Fibroblast of lung (primary cell): ENCODE results near the gene TMEM154. TPM values are rescaled to one million over a fixed set of nuclear protein-coding genes. Genes with fewer than 3 reads are reported as not detected.

Experiments
- DNase-seq, 2 donors: peaks; one replicate each; pipeline versions ENCODE4 v3.0.0 to v3.0.0-alpha.2; 2010; ENCODE audit warnings: low read depth in 2 of 2
- H2AFZ ChIP-seq: 2 replicates; pipeline ENCODE4 v1.5.1; 2012; ENCODE audit warnings: low read length, control low read depth, inconsistent platforms
- H3K27ac ChIP-seq: 2 replicates; pipeline ENCODE4 v1.5.1; 2011; ENCODE audit warnings: low read length, control low read depth; ENCODE audit not compliant: insufficient read depth
- H3K27me3 ChIP-seq: 2 replicates; pipeline ENCODE4 v1.5.1; 2011; ENCODE audit warnings: mild to moderate bottlenecking, low read length; ENCODE audit not compliant: control insufficient read depth, insufficient read depth
- H3K36me3 ChIP-seq: 2 replicates; pipeline ENCODE4 v1.5.1; 2011; ENCODE audit warnings: low read length; ENCODE audit not compliant: control insufficient read depth, insufficient read depth
- H3K4me1 ChIP-seq: 2 replicates; pipeline ENCODE4 v1.5.1; 2011; ENCODE audit warnings: low read length; ENCODE audit not compliant: control insufficient read depth, insufficient read depth; ENCODE audit errors: extremely low read depth
- H3K4me2 ChIP-seq: 2 replicates; pipeline ENCODE4 v1.5.1; 2011; ENCODE audit warnings: low read length, control low read depth; ENCODE audit not compliant: insufficient read depth; ENCODE audit errors: extremely low read depth
- H3K4me3 ChIP-seq, 4 experiments: fragments of 200-600 bp in 1 of 4; sonication (generic) in 1 of 4; replicated peaks in 1 of 4; 2 replicates each; pipeline ENCODE4 v1.5.1; 2011 to 2016; ENCODE audit warnings: low read length in 4 of 4, low read depth in 3 of 4, mild to moderate bottlenecking in 3 of 4, control low read depth in 2 of 4, inconsistent platforms in 1 of 4, mixed read lengths in 1 of 4; ENCODE audit not compliant: insufficient read depth in 1 of 4; ENCODE audit errors: control extremely low read depth in 1 of 4
- H3K79me2 ChIP-seq: 2 replicates; pipeline ENCODE4 v1.5.1; 2012; ENCODE audit warnings: mild to moderate bottlenecking, low read length, inconsistent platforms; ENCODE audit not compliant: control insufficient read depth, insufficient read depth
- H3K9ac ChIP-seq: 2 replicates; pipeline ENCODE4 v1.5.1; 2011; ENCODE audit warnings: mild to moderate bottlenecking, low read length, control low read depth; ENCODE audit not compliant: insufficient read depth
- H3K9me3 ChIP-seq: 2 replicates; pipeline ENCODE4 v1.5.1; 2012; ENCODE audit warnings: low read depth, low read length; ENCODE audit not compliant: control insufficient read depth, insufficient read depth
- H4K20me1 ChIP-seq: 2 replicates; pipeline ENCODE4 v1.5.1; 2011; ENCODE audit warnings: low read length; ENCODE audit not compliant: control insufficient read depth, insufficient read depth; ENCODE audit errors: extremely low read depth
- EZH2 ChIP-seq: IDR thresholded peaks from 2 replicates; pipeline ENCODE4 v1.5.1; 2012; ENCODE audit warnings: low read length, control low read depth, mild to moderate bottlenecking; ENCODE audit errors: missing control alignments
- polyA plus RNA-seq, 2 donors: library from polyadenylated mRNA; depleted of rRNA in 1 of 2; stranded (reverse) in 1 of 2; unstranded in 1 of 2; fragments of >200 nt; gene quantifications; 2 replicates each; pipeline ENCODE4 v1.2.1, GENCODE V29; 2011 to 2012; ENCODE audit warnings: missing spikeins in 1 of 2
- total RNA-seq: library from RNA; depleted of rRNA; stranded (reverse); fragments of >200 nt; gene quantifications from 2 replicates; pipeline ENCODE4 v1.2.1, GENCODE V29; 2014
- TF ChIP-seq, protein P1 (sequence below), 2 donors: IDR thresholded peaks in 1 of 2; conservative IDR thresholded peaks in 1 of 2; 1 replicate in 1 of 2; 2 replicates in 1 of 2; pipeline ENCODE4 v1.5.1; 2011 to 2012; ENCODE audit warnings: low read length in 2 of 2, control low read depth in 1 of 2, inconsistent platforms in 1 of 2, low read depth in 1 of 2, mild to moderate bottlenecking in 1 of 2

TMEM154 gene
- total and polyA plus RNA-seq, 2 donors (not counting 1 experiment from before 2014, with no cell fraction given), result 0.50 to 3.7 TPM

DNA sequence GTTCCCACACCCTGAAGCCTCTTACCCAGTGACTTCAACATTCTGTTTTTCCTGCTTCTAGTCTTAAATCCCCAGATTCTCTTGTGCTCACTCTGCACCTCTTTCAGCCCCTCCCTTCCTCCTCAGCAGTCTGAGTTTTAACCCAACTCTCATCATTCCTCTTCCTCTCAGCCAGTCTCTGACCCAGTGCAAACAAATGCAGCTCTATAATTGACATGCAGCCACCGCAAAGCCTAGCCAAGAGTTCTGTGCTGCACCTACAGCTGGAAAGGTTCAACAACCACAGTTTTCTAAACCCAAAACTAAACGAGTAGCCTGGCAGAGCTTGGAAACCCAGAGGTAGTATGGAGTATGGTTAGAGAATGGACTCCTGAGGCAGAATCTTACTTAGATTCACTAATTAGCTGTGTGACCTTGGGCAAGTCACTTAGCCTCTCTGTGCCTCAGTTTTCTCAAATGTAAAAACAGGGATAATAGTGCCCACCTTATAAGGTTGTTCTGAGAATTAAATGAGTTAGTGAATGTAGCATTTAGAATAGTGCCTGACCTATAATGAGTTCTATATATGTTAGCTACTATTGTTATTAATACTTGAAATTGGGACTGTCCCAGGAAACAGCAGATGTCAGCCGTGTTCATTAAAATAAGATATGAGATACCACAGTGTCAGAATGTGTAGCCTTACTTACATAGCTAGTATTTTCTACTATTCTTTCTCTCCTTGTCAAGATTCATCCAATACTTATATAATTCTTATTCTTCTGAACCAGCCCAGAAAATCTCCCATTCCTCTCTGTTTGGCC lies 3.5 kb downstream of the TMEM154 start:
- no peak overlapping the region for H2AFZ ChIP-seq

DNA sequence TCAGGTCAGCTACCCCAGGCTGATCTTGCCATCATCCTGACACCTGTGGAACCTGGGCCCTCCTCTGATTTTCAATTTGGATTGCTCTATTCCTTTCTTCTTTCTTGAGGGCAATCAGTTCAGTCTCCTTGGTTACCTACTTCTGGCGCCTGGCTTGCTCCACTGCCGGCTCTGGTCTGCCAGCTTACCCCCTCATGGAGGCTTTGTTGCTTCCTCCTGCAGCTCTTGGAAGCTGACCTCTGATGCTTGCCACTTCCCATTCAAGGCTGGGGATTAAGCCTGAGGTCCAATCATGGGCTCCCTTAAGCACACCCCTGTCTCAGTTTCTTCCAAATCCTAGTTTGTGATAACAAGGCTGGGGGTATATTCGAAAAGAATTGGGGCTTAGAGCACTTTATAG lies 5.4 kb downstream of the TMEM154 start:
- Histone ChIP-seq H3K36me3 (no peaks in the 10 kb centered on the region), H3K27me3 (no peaks in the 10 kb centered on the region), H4K20me1 (no peaks in the 10 kb centered on the region), H2AFZ (no peak overlapping the region), H3K4me3 (no peak overlapping the region), H3K4me1 (no peaks in the 10 kb centered on the region), H3K79me2 (no peaks in the 10 kb centered on the region), H3K4me2 (no peak overlapping the region), H3K9ac (no peak overlapping the region), H3K27ac (no peak overlapping the region), H3K9me3 (no peaks in the 10 kb centered on the region)
- TF ChIP-seq EZH2, result no peak
- TF ChIP-seq, protein P1, sequence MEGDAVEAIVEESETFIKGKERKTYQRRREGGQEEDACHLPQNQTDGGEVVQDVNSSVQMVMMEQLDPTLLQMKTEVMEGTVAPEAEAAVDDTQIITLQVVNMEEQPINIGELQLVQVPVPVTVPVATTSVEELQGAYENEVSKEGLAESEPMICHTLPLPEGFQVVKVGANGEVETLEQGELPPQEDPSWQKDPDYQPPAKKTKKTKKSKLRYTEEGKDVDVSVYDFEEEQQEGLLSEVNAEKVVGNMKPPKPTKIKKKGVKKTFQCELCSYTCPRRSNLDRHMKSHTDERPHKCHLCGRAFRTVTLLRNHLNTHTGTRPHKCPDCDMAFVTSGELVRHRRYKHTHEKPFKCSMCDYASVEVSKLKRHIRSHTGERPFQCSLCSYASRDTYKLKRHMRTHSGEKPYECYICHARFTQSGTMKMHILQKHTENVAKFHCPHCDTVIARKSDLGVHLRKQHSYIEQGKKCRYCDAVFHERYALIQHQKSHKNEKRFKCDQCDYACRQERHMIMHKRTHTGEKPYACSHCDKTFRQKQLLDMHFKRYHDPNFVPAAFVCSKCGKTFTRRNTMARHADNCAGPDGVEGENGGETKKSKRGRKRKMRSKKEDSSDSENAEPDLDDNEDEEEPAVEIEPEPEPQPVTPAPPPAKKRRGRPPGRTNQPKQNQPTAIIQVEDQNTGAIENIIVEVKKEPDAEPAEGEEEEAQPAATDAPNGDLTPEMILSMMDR (conservative IDR thresholded peaks at IDR 0.05 in 1 of 2, IDR thresholded peaks at IDR 0.05 in 1 of 2; ENCODE audit: low read depth in 1 of 2, low read length in 2 of 2), result no peak
- no peak for DNase-seq

More for the DNA sequence above, 3.5 kb downstream of the TMEM154 start:
- Histone ChIP-seq H3K4me3 (no peak overlapping the region), H3K27me3 (no peaks in the 10 kb centered on the region), H4K20me1 (no peaks in the 10 kb centered on the region), H3K27ac (no peak overlapping the region), H3K9me3 (no peaks in the 10 kb centered on the region), H3K9ac (no peak overlapping the region), H3K79me2 (no peaks in the 10 kb centered on the region), H3K4me1 (peaks cover 3% of the 10 kb centered on the region), H3K4me2 (no peak overlapping the region), H3K36me3 (no peaks in the 10 kb centered on the region)
- no peak for TF ChIP-seq EZH2
- TF ChIP-seq, protein P1 (conservative IDR thresholded peaks at IDR 0.05 in 1 of 2, IDR thresholded peaks at IDR 0.05 in 1 of 2; ENCODE audit: low read depth in 1 of 2, low read length in 2 of 2), result no peak
- no peak for DNase-seq

GRCh38 chr4:152673489-152673888 lies 6.3 kb downstream of the TMEM154 start:
- no peak overlapping the region for H3K27ac ChIP-seq
- no peaks in the 10 kb centered on the region for H3K36me3 ChIP-seq
- no peaks in the 10 kb centered on the region for H3K4me1 ChIP-seq
- no peaks in the 10 kb centered on the region for H3K9me3 ChIP-seq
- no peak for TF ChIP-seq EZH2
- TF ChIP-seq, protein P1 (conservative IDR thresholded peaks at IDR 0.05 in 1 of 2, IDR thresholded peaks at IDR 0.05 in 1 of 2; ENCODE audit: low read depth in 1 of 2, low read length in 2 of 2), result no peak
- H3K4me3 ChIP-seq, result no peak overlapping the region
- H2AFZ ChIP-seq, result no peak overlapping the region
- no peaks in the 10 kb centered on the region for H3K27me3 ChIP-seq
- no peak for DNase-seq
- no peaks in the 10 kb centered on the region for H4K20me1 ChIP-seq
- no peak overlapping the region for H3K4me2 ChIP-seq
- H3K9ac ChIP-seq, result no peak overlapping the region
- no peaks in the 10 kb centered on the region for H3K79me2 ChIP-seq
